22Rv1 (cell line): ENCODE measurements around the gene KIF15.

Experiments
- ZFX ChIP-seq: fragments of 450-650 bp; IDR thresholded peaks from 2 replicates; pipeline ENCODE4 v1.6.1; 2017; ENCODE audit warnings: antibody characterized with exemption, borderline replicate concordance
- TF ChIP-seq, protein P1 (sequence below): fragments of 450-650 bp; IDR thresholded peaks from 2 replicates; pipeline ENCODE4 v1.5.1; 2017; ENCODE audit warnings: mild to moderate bottlenecking

DNA sequence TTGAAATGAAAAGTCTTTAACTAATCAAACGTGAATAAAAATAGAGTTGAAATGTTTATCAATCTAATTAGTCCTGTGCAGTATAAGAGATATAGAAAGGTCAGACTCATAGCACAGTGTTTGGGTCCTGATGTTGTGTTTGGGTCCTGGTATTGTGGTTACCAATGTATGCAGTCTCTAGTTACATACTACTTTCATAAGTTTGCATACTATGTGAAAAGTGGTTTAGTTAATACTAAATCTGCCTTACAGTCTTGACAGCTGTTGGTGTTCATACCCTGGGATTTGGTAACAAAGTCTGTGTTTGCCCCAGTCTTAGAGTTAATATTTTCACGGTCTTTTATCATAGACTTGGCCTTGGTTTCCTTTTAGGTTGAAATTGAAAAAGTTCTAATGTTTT, 41.7 kb downstream of the KIF15 start:
- TF ChIP-seq, protein P1, sequence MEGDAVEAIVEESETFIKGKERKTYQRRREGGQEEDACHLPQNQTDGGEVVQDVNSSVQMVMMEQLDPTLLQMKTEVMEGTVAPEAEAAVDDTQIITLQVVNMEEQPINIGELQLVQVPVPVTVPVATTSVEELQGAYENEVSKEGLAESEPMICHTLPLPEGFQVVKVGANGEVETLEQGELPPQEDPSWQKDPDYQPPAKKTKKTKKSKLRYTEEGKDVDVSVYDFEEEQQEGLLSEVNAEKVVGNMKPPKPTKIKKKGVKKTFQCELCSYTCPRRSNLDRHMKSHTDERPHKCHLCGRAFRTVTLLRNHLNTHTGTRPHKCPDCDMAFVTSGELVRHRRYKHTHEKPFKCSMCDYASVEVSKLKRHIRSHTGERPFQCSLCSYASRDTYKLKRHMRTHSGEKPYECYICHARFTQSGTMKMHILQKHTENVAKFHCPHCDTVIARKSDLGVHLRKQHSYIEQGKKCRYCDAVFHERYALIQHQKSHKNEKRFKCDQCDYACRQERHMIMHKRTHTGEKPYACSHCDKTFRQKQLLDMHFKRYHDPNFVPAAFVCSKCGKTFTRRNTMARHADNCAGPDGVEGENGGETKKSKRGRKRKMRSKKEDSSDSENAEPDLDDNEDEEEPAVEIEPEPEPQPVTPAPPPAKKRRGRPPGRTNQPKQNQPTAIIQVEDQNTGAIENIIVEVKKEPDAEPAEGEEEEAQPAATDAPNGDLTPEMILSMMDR, result no peak
- TF ChIP-seq ZFX, result no peak
